Stimulated activated effector memory CD8-positive, alpha-beta T cell treated with anti-CD3 and anti-CD28 coated beads, Interleukin-12 subunit alpha, Interleukin-12 subunit beta, amount 100 ng/mL, for 72 hours (primary cell): ENCODE measurements around the gene RAB15.
A peak's percentile ranks its signal among the peaks of the same experiment; 100 is the strongest.

Experiments
- ATAC-seq: fragments of 150-1000 bp; cut with Tn5 transposase; 2 replicates; pipeline ENCODE4 v1.10.0; 2021
- DNase-seq, 2 donors: peaks; one replicate each; pipeline ENCODE4 v3.0.0; 2021 to 2022; ENCODE audit warnings: low spot score in 2 of 2
- H3K27ac Mint-ChIP-seq: one replicate; pipeline ENCODE4 v1.8.0; 2022; ENCODE audit warnings: mild to moderate bottlenecking, mixed read lengths
- H3K36me3 Mint-ChIP-seq: one replicate; pipeline ENCODE4 v1.8.0; 2022; ENCODE audit warnings: mild to moderate bottlenecking, mixed read lengths
- H3K4me1 Mint-ChIP-seq: one replicate; pipeline ENCODE4 v1.8.0; 2022; ENCODE audit warnings: mixed read lengths
- H3K4me3 Mint-ChIP-seq: one replicate; pipeline ENCODE4 v1.8.0; 2022; ENCODE audit warnings: mild to moderate bottlenecking, mixed read lengths
- H3K9me3 Mint-ChIP-seq: one replicate; pipeline ENCODE4 v1.8.0; 2022; ENCODE audit warnings: mixed read lengths

RAB15 gene

DNA sequence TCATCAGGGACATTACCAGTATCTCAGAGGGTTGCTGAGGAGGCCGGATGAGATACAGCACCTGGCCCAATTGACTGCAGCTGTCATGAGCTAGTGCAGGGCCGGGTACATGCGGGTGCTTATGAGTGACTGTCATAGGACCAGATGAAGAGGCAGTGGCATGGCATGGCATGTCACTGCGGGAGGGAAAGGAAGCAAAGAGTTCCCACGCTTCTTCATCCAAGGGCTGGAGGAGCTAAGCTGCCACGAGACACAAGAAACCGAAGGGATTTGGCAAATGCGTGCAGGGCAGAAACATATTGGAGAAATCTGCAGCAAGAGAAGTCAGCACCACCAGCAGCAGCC lies 18.9 kb downstream of the RAB15 start:
- peaks cover 14% of the 10 kb centered on the region for H3K4me1 Mint-ChIP-seq
- H3K4me3 Mint-ChIP-seq, result no peak overlapping the region
- ATAC-seq, result no peak
- DNase-seq, result no peak
- no peaks in the 10 kb centered on the region for H3K9me3 Mint-ChIP-seq
- H3K27ac Mint-ChIP-seq, result no peak overlapping the region
- H3K36me3 Mint-ChIP-seq, result no peaks in the 10 kb centered on the region

DNA sequence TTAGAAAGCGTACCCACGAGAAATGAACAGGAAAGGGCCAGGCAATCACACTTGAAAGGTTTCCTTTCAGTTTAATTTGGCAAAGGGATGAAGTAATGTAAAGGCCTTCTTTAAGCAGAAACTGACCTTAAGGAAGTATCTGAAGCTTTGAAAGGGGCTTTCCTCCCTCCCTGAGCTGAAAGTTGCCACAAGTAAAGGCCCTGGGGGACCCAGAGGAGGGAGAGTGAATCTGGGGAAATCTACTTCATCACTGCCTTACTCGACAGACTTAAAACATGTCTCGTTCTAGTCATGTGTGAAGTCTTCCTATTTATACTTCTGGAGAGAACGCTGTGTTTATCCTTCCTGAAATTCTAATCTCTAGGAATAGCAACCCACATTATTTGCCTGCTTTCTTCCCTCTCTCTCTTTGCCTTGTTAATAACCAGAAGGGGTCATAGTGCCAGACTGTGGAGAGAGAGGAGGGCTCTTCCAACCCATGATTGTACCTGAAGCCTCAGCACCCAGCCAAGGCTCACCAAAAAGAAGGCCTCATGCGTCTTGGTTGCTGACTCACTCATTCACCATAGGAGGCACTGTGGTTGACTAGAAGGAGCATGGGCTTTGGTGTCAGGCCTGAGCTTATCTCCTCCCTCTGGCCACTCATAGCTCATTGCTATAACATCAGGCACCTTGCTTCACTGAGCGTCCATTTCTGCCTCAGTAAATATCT lies 19.4 kb downstream of the RAB15 start:
- peak overlapping the region; percentile 33 for H3K27ac Mint-ChIP-seq
- DNase-seq (no peak), ATAC-seq (peak; percentile 68)
- no peak overlapping the region for H3K4me3 Mint-ChIP-seq
- no peaks in the 10 kb centered on the region for H3K9me3 Mint-ChIP-seq
- peaks cover 16% of the 10 kb centered on the region for H3K4me1 Mint-ChIP-seq
- no peaks in the 10 kb centered on the region for H3K36me3 Mint-ChIP-seq

- H3K36me3 Mint-ChIP-seq, result no peaks in the 10 kb centered on the region
- no peaks in the 10 kb centered on the region for H3K9me3 Mint-ChIP-seq
- H3K27ac Mint-ChIP-seq, result peak overlapping the region; percentile 15
Observed at GRCh38 chr14:64951724-64952123, 20.4 kb downstream of the RAB15 start.

DNA sequence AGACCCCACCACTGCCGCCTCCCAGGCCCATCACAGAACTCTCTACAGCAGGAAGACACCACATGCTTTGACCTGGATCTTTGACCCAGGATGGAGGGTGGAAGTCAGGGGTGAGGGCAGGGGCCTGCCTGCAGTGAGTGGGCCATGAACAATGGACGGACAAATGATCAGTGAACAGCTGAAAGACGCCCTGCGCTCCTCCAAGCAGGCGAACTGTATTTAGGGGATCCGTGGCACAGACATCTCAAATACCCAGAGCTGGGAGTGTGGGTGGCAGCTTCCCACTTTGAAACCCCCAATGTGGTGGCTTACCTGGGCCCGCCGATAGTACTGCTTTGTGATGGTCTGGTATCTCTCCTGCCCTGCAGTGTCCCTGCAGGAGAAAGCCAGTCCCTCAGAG lies 20.8 kb downstream of the RAB15 start:
- DNase-seq (no peak), ATAC-seq (no peak)
- no peaks in the 10 kb centered on the region for H3K9me3 Mint-ChIP-seq
- H3K4me3 Mint-ChIP-seq, result no peak overlapping the region
- no peaks in the 10 kb centered on the region for H3K36me3 Mint-ChIP-seq
- peak overlapping the region; percentile 15 for H3K27ac Mint-ChIP-seq
- H3K4me1 Mint-ChIP-seq, result peaks cover 30% of the 10 kb centered on the region

More at GRCh38 chr14:64951724-64952123, 20.4 kb downstream of the RAB15 start:
- no peak for DNase-seq
- Mint-ChIP-seq H3K4me3 (no peak overlapping the region), H3K4me1 (peaks cover 26% of the 10 kb centered on the region)
- ATAC-seq, result no peak

- H3K4me1 Mint-ChIP-seq, result peaks cover 34% of the 10 kb centered on the region
- H3K9me3 Mint-ChIP-seq, result no peaks in the 10 kb centered on the region
- no peak overlapping the region for H3K4me3 Mint-ChIP-seq
- no peak overlapping the region for H3K27ac Mint-ChIP-seq
- ATAC-seq, result no peak
- DNase-seq, result no peak
- H3K36me3 Mint-ChIP-seq, result no peaks in the 10 kb centered on the region
Observed at GRCh38 chr14:64950889-64951288, 21.2 kb downstream of the RAB15 start.

DNA sequence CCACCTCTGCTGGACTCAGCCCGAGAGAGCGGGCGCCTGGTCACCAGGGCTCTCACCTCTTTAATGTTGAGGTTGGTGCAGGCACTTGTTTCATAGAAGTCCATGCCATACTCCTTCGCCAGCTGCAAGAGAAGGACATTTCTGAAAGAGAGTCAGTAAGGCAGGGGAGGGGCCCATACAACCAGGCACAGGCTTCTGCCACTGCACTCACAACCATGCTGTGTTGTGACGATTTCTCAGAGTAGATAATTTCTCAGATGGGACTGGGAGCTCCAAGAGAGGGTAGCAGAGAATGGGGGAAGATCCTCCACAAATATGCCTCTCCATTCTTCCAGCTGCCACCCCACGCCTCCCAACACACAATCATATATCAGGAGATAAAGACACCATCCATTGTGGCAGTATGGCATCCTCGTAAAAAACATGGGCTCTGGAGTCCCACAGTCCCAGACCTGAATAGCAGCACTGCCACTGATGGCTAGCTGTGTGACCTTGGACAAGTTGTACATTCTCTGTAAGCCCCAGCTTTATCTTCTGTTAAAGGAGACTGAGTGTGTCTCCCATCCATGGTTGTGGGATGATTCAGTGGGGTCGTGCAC lies 23.4 kb downstream of the RAB15 start:
- Mint-ChIP-seq H3K4me1 (peaks cover 44% of the 10 kb centered on the region), H3K36me3 (peaks cover 3% of the 10 kb centered on the region), H3K27ac (peak overlapping the region; percentile 37), H3K9me3 (no peaks in the 10 kb centered on the region), H3K4me3 (no peak overlapping the region)
- DNase-seq, result no peak
- no peak for ATAC-seq

DNA sequence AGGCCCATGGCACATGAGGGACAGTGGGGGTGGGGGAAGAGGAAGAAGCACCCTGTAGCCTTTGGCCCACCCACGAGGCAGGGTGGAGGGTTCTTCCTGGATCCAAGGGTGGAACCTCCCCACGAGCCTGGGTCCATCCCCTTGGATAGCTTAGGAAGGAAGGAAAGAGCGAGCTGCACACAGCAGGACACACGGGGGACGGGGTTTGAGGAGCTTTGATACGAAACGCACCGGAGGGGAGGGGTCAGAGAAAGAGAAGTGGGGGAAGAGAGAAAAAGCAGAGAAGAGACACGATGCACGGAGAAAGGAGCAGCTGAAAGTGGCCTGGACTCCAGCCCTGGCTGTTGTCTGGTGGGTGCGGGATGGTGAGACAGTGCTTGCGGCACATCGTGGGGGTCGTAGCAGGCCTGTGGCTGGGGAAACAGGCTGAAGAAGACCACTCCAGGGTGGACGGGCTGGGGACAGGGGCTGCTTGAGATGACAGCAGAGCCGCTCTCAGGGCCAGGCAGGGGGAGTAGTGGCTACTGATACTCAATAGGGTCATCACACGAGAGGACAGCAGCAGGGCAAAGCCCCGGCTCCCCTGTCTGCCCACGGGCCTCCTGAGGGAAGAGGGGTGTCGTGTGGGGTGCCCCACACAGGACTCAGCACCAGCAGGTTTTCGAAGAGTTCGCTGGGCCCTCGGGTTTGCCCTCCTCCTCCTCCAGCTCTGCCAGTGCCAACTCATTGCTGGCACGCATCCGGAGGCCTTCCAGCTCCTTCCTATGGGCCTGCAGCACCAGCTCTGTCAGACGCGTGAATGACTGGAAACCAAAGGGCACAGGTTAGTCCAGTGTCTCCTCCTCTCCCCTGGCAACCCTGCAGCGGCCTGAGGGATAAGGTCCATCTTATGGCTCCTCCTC lies 24.2 kb downstream of the RAB15 start:
- DNase-seq (no peak), ATAC-seq (no peak)
- Mint-ChIP-seq H3K4me3 (no peak overlapping the region), H3K4me1 (peaks cover 44% of the 10 kb centered on the region), H3K36me3 (peaks cover 5% of the 10 kb centered on the region), H3K9me3 (no peaks in the 10 kb centered on the region), H3K27ac (peak overlapping the region; percentile 37)

- DNase-seq, result no peak
- Mint-ChIP-seq H3K27ac (peak overlapping the region; percentile 17), H3K4me1 (peaks cover 42% of the 10 kb centered on the region), H3K4me3 (no peak overlapping the region), H3K36me3 (peaks cover 5% of the 10 kb centered on the region), H3K9me3 (no peaks in the 10 kb centered on the region)
- ATAC-seq, result no peak
Observed at GRCh38 chr14:64946310-64947045, 25.7 kb downstream of the RAB15 start.

DNA sequence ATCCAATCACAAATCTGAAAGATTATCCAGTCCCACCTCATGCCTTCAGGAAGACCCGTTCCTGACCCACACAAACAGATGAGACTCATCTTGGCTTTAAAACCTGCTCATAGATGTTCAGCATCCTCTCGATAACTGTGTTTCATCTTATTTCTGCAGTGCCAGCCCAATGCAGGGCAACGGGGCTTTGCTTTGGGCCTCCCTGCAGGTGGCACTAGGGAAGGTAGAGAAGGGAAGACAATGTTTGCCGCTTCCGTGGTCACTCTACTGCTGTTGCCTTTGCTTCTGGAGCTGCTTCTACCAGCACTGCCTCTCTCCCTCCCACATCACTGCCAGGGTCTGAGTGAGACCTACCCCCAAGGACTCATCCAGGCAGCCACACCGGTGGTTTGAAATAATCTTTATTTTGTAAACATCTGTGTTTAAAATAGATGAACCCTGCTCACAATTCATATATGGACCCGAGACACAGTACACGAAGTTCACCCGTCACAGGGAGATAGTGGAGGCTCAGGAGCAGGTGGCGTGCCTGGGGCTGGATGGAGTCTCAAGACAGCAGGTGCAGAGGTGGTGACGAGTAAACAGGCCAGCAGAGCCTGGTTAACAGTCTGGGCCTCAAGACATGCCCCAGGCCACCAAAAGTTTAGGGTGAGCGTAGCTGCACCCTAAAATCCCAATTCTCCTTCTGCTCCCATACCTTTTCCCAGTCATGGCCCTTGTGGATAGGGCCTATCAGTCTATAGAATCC lies 26.5 kb downstream of the RAB15 start:
- Mint-ChIP-seq H3K4me3 (no peak overlapping the region), H3K9me3 (no peaks in the 10 kb centered on the region), H3K36me3 (peaks cover 5% of the 10 kb centered on the region), H3K27ac (peak overlapping the region; percentile 29), H3K4me1 (peaks cover 46% of the 10 kb centered on the region)
- DNase-seq (no peak), ATAC-seq (no peak)

DNA sequence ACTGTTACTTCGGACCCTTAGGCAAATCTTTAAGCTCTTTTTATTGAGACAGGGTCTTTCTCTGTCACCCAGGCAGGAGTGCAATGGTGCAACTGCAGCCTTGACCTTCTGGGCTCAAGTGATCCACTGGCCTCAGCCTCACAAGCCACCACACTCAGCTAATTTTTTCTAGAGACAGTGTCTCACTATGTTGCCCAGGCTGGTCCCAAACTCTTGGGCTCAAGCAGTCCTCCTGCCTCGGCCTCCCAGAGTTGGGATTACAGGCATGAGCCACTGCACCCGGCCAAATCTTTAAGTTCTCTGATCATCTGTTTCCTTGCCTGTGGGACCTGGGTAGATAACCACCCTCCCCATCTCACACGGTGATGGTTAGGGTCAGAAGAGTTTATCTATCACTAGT lies 27.3 kb downstream of the RAB15 start:
- Mint-ChIP-seq H3K9me3 (no peaks in the 10 kb centered on the region), H3K4me3 (no peak overlapping the region), H3K27ac (peak overlapping the region; percentile 29), H3K36me3 (peaks cover 5% of the 10 kb centered on the region), H3K4me1 (peaks cover 54% of the 10 kb centered on the region)
- DNase-seq, result no peak
- ATAC-seq, result no peak

GRCh38 chr14:64944041-64944440 lies 28.1 kb downstream of the RAB15 start:
- DNase-seq (no peak), ATAC-seq (no peak)
- Mint-ChIP-seq H3K27ac (peak overlapping the region; percentile 29), H3K4me1 (peaks cover 61% of the 10 kb centered on the region), H3K4me3 (no peak overlapping the region), H3K36me3 (peaks cover 5% of the 10 kb centered on the region), H3K9me3 (no peaks in the 10 kb centered on the region)

DNA sequence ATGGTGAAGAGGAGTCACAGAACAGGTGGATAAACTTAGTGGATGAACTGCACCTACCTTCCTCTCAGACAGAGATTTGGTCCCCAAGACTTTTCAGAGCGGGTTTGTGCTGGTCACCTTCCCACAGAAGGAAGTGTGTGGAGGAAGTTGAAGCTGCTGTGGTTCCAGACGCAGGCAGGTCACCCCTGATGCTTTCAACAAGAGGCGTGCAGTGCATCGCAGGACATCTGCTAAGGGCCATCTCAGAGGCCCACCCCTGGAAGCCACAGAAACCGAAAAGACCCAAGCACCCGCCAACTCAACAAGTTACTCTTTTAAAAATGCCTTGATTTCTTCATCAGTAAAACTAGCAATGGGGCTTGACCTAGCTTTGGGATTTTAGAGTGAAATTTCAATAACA lies 28.6 kb downstream of the RAB15 start:
- ATAC-seq (no peak), DNase-seq (no peak)
- Mint-ChIP-seq H3K4me1 (peaks cover 66% of the 10 kb centered on the region), H3K4me3 (no peak overlapping the region), H3K36me3 (peaks cover 5% of the 10 kb centered on the region), H3K27ac (peak overlapping the region; percentile 80), H3K9me3 (no peaks in the 10 kb centered on the region)

- Mint-ChIP-seq H3K4me1 (peaks cover 69% of the 10 kb centered on the region), H3K9me3 (no peaks in the 10 kb centered on the region), H3K4me3 (no peak within 1 kb of the TSS), H3K36me3 (peaks cover 10% of the 10 kb centered on the region), H3K27ac (peak within 1 kb of the TSS; percentile 80)
- no peak for DNase-seq
- ATAC-seq, result no peak
Observed at GRCh38 chr14:64942531-64943111, 29.5 kb downstream of the RAB15 start, which contains the start of gene GPX2. TSS of gene GPX2 (minus strand) at chr14:64942745. CDS start at chr14:64942726, 19 bp downstream.

DNA sequence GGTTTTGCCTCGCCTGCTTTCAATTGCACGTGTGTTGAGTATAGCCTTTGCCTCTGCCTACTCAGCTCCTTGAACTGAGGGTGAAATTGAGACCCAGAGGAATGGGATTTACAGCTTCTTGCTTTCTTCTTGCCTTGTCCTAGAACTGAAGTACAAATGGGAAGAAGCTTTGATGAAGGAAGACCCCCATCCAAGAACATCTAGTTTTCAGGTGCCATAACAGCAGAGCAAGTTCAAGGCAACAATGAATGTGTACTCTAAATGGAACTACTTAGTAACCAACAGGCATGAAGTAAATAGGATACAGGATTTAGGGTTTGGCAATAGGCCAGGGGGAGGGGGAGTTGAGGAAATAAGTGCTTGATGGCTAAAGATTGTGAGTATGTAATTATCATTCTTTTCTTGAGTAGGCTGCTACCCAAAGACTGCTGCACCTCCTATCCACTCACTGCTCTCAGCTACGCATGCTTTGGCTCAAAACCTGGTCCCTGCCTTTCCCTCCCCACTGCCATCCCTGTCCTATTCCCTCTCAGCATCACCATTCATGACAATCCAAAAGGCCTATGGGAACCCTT lies 31.7 kb downstream of the RAB15 start:
- no peak for DNase-seq
- H3K36me3 Mint-ChIP-seq, result peaks cover 32% of the 10 kb centered on the region
- H3K4me3 Mint-ChIP-seq, result no peak overlapping the region
- peak overlapping the region; percentile 41 for H3K27ac Mint-ChIP-seq
- no peaks in the 10 kb centered on the region for H3K9me3 Mint-ChIP-seq
- ATAC-seq, result no peak
- peaks cover 63% of the 10 kb centered on the region for H3K4me1 Mint-ChIP-seq
